HepG2 (cell line): ENCODE measurements around the gene ZMIZ1.

ENCODE experiments used
- CREB1 ChIP-seq, 2 experiments: fragments of 450-650 bp in 1 of 2; IDR thresholded peaks; 2 replicates each; pipeline ENCODE4 v1.6.1; 2016 to 2017; ENCODE audit warnings: control low read depth in 1 of 2, mild to moderate bottlenecking in 1 of 2, missing compliant biosample characterization in 1 of 2, missing genetic modification characterization in 1 of 2
- CTCF ChIP-seq: sonication (generic); formaldehyde crosslinking; IDR thresholded peaks from 2 replicates; pipeline ENCODE4 v1.5.0; 2020; ENCODE audit warnings: mild to moderate bottlenecking, missing genetic modification reagents, moderate library complexity
- HIVEP1 ChIP-seq: sonication (generic); formaldehyde crosslinking; IDR thresholded peaks from 2 replicates; pipeline ENCODE4 v1.4.0; 2020; ENCODE audit warnings: mild to moderate bottlenecking, missing genetic modification reagents
- HNRNPLL ChIP-seq: fragments of 200-400 bp; formaldehyde crosslinking; IDR thresholded peaks from 2 replicates; pipeline ENCODE4 v1.6.1; 2017; ENCODE audit warnings: mild to moderate bottlenecking, low read depth, low read length; ENCODE audit not compliant: poor library complexity, severe bottlenecking
- IRF1 ChIP-seq: sonication (generic); formaldehyde crosslinking; IDR thresholded peaks from 2 replicates; pipeline ENCODE4 v1.4.0; 2020; ENCODE audit warnings: low read depth, mild to moderate bottlenecking, missing genetic modification reagents
- MXD1 ChIP-seq: sonication (generic); formaldehyde crosslinking; IDR thresholded peaks from 2 replicates; pipeline ENCODE4 v1.4.0; 2020; ENCODE audit warnings: mild to moderate bottlenecking, missing genetic modification reagents
- SALL2 ChIP-seq: sonication (generic); formaldehyde crosslinking; IDR thresholded peaks from 2 replicates; pipeline ENCODE4 v1.8.1; 2023; ENCODE audit warnings: mild to moderate bottlenecking, missing genetic modification reagents, inconsistent platforms
- TBP ChIP-seq: sonication (generic); formaldehyde crosslinking; IDR thresholded peaks from 2 replicates; pipeline ENCODE4 v1.5.0; 2020; ENCODE audit warnings: missing genetic modification reagents
- ZNF75D ChIP-seq: sonication (generic); formaldehyde crosslinking; IDR thresholded peaks from 2 replicates; pipeline ENCODE4 v1.8.1; 2023; ENCODE audit warnings: missing genetic modification reagents, mild to moderate bottlenecking, borderline replicate concordance

GRCh38 chr10:79336739-79337138, 268.0 kb downstream of the ZMIZ1 start:
- TF ChIP-seq CREB1 (IDR thresholded peaks at IDR 0.05) (no peak), CREB1 (CRISPR knock-in tag; IDR thresholded peaks at IDR 0.05) (no peak), ZNF75D (CRISPR knock-in tag) (no peak), HIVEP1 (CRISPR knock-in tag) (no peak), TBP (no peak), CTCF (CRISPR knock-in tag) (no peak), IRF1 (CRISPR knock-in tag) (no peak), HNRNPLL (no peak), SALL2 (no peak), MXD1 (no peak)
